Endothelial cell (in vitro differentiated cells): ENCODE measurements around the gene PPA2. TPM values are rescaled to one million over a fixed set of nuclear protein-coding genes. Genes with fewer than 3 reads are reported as not detected.
"Not testable (repeated sequence)": the region's sequence is repeated elsewhere in the genome, so short reads cannot be mapped to it uniquely, and the experiment has no call there.

Experiments used
- DNase-seq: peaks from one replicate; pipeline ENCODE4 v3.0.0; 2021; ENCODE audit warnings: low spot score
- H3K27ac Mint-ChIP-seq: one replicate; pipeline ENCODE4 v1.8.0; 2021; ENCODE audit warnings: mixed read lengths, inconsistent platforms; ENCODE audit not compliant: unreplicated experiment
- H3K27me3 Mint-ChIP-seq: one replicate; pipeline ENCODE4 v1.8.0; 2021; ENCODE audit warnings: mild to moderate bottlenecking, moderate library complexity, mixed read lengths, inconsistent platforms; ENCODE audit not compliant: unreplicated experiment
- H3K36me3 Mint-ChIP-seq: one replicate; pipeline ENCODE4 v1.8.0; 2021; ENCODE audit warnings: mild to moderate bottlenecking, low read depth, mixed read lengths, inconsistent platforms; ENCODE audit not compliant: unreplicated experiment
- H3K4me1 Mint-ChIP-seq: one replicate; pipeline ENCODE4 v1.8.0; 2021; ENCODE audit warnings: mild to moderate bottlenecking, mixed read lengths, inconsistent platforms; ENCODE audit not compliant: unreplicated experiment
- H3K4me3 Mint-ChIP-seq: one replicate; pipeline ENCODE4 v1.8.0; 2021; ENCODE audit warnings: mild to moderate bottlenecking, mixed read lengths, inconsistent platforms; ENCODE audit not compliant: unreplicated experiment
- H3K9me3 Mint-ChIP-seq: one replicate; pipeline ENCODE4 v1.8.0; 2021; ENCODE audit warnings: mixed read lengths, inconsistent platforms; ENCODE audit not compliant: unreplicated experiment
- total RNA-seq: library from RNA; stranded (reverse); fragmentation: NEBNext Ultra II Directional; extraction: Animal tissue kit (Norgen Biotek cat#: 25700); gene quantifications from one replicate; pipeline ENCODE4 v1.2.1, GENCODE V29; 2021; ENCODE audit not compliant: unreplicated experiment
- TF ChIP-seq, protein P1 (sequence below): fragments of 200-600 bp; sonication (generic); IDR thresholded peaks from one replicate; pipeline ENCODE4 v1.5.0; 2021; ENCODE audit warnings: antibody characterized with exemption; ENCODE audit not compliant: unreplicated experiment

Gene PPA2
- total RNA-seq, 1 donor from 2014 or later = 45.5 TPM

- no peaks in the 10 kb centered on the region for H3K9me3 Mint-ChIP-seq
- H3K27me3 Mint-ChIP-seq = no peaks in the 10 kb centered on the region
- H3K36me3 Mint-ChIP-seq = peaks cover 16% of the 10 kb centered on the region
- TF ChIP-seq, protein P1, sequence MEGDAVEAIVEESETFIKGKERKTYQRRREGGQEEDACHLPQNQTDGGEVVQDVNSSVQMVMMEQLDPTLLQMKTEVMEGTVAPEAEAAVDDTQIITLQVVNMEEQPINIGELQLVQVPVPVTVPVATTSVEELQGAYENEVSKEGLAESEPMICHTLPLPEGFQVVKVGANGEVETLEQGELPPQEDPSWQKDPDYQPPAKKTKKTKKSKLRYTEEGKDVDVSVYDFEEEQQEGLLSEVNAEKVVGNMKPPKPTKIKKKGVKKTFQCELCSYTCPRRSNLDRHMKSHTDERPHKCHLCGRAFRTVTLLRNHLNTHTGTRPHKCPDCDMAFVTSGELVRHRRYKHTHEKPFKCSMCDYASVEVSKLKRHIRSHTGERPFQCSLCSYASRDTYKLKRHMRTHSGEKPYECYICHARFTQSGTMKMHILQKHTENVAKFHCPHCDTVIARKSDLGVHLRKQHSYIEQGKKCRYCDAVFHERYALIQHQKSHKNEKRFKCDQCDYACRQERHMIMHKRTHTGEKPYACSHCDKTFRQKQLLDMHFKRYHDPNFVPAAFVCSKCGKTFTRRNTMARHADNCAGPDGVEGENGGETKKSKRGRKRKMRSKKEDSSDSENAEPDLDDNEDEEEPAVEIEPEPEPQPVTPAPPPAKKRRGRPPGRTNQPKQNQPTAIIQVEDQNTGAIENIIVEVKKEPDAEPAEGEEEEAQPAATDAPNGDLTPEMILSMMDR = no peak
- H3K4me3 Mint-ChIP-seq = no peak overlapping the region
- DNase-seq = no peak
- no peak overlapping the region for H3K27ac Mint-ChIP-seq
- H3K4me1 Mint-ChIP-seq = no peaks in the 10 kb centered on the region
These were observed 59.5 kb downstream of the PPA2 start for GRCh38 chr4:105414316-105414715.

- peaks cover 12% of the 10 kb centered on the region for H3K36me3 Mint-ChIP-seq
- not testable (repeated sequence) for H3K4me1 Mint-ChIP-seq, DNase-seq, H3K27ac Mint-ChIP-seq, H3K9me3 Mint-ChIP-seq, H3K4me3 Mint-ChIP-seq, H3K27me3 Mint-ChIP-seq
These were observed 64.7 kb downstream of the PPA2 start for GRCh38 chr4:105409135-105409534.

DNA sequence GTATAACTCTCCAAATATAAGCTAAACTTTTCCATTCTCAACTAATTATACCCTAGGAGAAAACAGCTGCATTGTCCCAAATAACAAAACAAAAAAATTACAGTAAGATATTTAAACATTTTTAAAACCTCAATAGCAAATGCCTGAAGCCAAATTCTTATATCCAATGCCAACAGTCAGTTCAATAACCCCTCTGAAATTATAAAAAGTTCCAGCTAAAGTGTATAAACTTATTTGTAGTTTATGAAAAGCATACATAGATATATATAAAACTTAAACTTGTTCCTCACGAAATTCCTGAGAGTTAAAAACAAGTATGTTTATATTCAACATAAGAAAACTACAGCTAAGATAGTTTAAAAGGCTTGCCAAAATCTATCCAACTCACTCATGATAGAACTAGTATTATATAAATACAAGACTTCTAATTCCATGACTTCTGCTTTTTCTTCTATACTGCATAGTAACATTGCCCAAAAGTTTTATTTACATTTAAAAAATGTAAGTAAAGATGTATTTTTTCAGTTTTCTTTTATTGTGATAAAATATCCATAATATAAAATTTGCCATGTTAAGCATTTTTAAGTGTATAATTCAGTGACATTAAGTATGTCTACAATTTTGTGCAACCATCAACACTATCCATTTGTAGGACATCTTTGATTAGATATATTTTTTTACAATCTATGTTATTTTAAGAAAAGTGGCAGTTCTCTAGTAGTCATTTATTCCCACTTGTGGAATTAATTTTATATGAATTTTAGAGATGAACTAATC is 72.8 kb downstream of the PPA2 start:
- Mint-ChIP-seq H3K27me3 (no peaks in the 10 kb centered on the region), H3K4me1 (no peaks in the 10 kb centered on the region), H3K36me3 (no peaks in the 10 kb centered on the region), H3K27ac (no peak overlapping the region), H3K4me3 (no peak overlapping the region), H3K9me3 (no peaks in the 10 kb centered on the region)
- TF ChIP-seq, protein P1 = no peak
- DNase-seq = no peak

GRCh38 chr4:105399532-105400161 is 74.2 kb downstream of the PPA2 start:
- Mint-ChIP-seq H3K9me3 (no peaks in the 10 kb centered on the region), H3K4me3 (no peak overlapping the region), H3K27me3 (no peaks in the 10 kb centered on the region), H3K4me1 (no peaks in the 10 kb centered on the region), H3K36me3 (no peaks in the 10 kb centered on the region), H3K27ac (no peak overlapping the region)
- DNase-seq = no peak
- TF ChIP-seq, protein P1 = no peak

DNA sequence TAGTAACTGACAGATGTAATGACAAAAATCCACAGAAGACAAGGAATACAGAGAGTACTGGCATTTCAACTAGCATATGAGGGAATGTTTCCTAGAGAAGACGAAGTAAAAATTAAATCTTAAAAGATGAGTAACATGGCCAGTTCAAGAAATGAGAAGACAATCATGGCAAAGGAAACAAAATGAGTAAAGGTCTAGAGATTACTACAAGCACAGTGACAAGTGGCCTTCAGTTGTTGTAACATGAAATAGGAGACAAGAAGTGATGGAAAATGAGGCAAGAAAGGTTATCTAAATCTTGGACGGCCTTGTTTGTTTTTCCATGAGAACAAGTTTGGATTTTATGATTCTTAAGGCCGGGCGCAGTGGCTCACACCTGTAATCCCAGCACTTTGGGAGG is 81.0 kb downstream of the PPA2 start:
- no peak for DNase-seq
- Mint-ChIP-seq H3K9me3 (no peaks in the 10 kb centered on the region), H3K4me1 (no peaks in the 10 kb centered on the region), H3K36me3 (no peaks in the 10 kb centered on the region), H3K27ac (no peak overlapping the region), H3K27me3 (no peaks in the 10 kb centered on the region), H3K4me3 (no peak overlapping the region)
- TF ChIP-seq, protein P1 = no peak
